ENCODE results near the gene FCHO2.
A peak's percentile ranks its signal among the peaks of the same experiment; 100 is the strongest.
"Not testable (repeated sequence)": the region's sequence is repeated elsewhere in the genome, so short reads cannot be mapped to it uniquely, and the experiment has no call there.

Gene FCHO2

GRCh38 chr5:72922422-72922821, 33.4 kb upstream of the FCHO2 start:
- TF ChIP-seq, protein P1, sequence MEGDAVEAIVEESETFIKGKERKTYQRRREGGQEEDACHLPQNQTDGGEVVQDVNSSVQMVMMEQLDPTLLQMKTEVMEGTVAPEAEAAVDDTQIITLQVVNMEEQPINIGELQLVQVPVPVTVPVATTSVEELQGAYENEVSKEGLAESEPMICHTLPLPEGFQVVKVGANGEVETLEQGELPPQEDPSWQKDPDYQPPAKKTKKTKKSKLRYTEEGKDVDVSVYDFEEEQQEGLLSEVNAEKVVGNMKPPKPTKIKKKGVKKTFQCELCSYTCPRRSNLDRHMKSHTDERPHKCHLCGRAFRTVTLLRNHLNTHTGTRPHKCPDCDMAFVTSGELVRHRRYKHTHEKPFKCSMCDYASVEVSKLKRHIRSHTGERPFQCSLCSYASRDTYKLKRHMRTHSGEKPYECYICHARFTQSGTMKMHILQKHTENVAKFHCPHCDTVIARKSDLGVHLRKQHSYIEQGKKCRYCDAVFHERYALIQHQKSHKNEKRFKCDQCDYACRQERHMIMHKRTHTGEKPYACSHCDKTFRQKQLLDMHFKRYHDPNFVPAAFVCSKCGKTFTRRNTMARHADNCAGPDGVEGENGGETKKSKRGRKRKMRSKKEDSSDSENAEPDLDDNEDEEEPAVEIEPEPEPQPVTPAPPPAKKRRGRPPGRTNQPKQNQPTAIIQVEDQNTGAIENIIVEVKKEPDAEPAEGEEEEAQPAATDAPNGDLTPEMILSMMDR (conservative IDR thresholded peaks at IDR 0.05) = no peak
- H3K27ac ChIP-seq = no peak overlapping the region

DNA sequence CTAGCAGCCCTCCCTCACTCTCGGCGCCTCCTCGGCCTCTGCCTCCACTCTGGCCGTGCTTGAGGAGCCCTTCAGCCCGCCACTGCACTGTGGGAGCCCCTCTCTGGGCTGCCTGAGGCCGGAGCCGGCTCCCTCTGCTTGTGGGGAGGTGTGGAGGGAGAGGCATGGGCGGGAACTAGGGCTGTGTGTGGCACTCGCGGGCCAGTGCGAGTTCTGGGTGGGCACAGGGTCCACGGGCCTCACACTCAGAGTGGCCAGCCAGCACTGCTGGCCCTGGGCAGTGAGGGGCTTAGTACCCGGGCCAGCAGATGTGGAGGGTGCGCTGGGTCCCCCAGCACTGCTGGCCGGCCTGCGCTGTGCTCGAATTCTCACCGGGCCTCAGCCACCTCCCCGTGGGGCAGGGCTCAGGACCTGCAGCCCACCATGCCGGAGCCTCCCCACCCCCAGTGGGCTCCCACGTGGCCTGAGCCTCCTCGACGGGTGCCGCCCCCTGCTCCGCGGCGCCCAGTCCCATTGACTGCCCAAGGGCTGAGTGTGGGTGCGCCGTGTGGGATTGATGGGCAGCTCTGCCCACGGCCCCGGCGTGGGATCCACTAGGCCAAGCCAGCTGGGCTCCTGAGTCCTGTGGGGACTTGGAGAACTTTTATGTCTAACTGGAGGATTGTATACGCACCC, 30.4 kb upstream of the FCHO2 start:
- TF ChIP-seq, protein P1 (conservative IDR thresholded peaks at IDR 0.05) = no peak
- H3K27ac ChIP-seq = no peak overlapping the region

DNA sequence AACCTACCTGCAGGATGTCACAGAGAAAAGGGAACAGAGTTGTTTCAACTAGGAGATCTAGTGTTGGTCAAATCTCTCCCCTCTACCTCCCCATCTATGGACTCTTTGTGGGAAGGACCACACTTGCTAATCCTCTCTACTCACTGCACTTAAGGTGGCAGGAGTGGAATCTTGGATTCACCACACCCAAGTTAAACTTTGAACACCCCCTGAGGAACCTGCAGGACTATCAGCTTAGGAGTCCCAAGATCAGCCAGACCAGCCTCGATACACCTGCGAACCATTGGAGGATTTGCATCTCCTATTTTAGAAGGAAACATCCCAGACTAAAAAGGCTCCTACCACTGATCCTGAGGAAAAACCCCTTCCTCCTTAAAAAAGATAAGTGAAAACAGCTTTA, 23.2 kb upstream of the FCHO2 start:
- H3K27ac ChIP-seq = not testable (repeated sequence)

DNA sequence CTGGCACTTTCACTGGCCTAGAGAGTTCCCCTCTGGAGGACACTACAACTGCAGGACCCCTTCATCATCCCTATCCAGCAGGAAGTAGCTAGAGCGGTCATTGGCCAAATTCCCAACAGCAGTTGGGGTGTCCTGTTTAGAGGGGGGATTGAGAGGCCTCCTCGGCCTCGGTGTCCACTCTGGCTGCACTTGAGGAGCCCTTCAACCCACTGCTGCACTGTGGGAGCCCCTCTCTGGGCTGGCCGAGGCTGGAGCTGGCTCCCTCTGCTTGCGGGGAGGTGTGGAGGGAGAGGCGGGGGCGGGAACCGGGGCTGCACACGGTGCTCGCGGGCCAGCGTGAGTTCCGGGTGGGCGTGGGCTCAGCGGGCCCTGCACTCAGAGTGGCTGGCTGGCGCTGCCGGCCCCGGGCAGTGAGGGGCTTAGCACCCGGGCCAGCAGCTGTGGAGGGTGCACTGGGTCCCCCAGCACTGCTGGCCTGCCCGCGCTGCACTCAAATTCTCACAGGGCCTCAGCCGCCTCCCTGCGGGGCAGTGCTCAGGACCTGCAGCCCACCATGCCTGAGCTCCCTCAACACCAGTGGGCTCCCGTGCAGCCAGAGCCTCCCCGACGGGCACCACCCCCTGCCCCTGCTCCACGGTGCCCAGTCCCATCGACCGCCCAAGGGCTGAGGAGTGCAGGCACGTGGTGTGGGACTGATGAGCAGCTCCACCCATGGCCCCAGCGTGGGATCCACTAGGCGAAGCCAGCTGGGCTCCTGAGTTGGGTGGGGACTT, 20.7 kb upstream of the FCHO2 start:
- not testable (repeated sequence) for H3K27ac ChIP-seq

DNA sequence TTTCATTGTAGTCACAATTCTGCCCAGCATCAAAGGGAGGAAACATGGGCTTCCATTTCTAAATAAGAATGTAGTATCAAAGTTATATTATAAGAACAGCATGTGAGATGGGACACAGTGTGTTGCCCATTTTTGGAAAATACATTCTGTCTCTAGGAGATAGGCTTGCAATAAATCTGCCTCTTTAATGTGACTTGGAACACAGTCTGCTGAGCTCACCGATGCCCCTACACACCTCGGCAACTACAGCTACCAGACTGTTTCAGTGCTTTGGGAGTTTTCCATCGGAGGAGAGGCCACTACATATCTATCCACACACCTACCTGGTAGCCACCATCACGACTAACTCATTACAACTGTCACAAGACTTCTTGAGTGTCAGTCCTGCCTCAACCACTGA, 18.9 kb upstream of the FCHO2 start:
- TF ChIP-seq, protein P1 (conservative IDR thresholded peaks at IDR 0.05) = no peak
- H3K27ac ChIP-seq = no peak overlapping the region

- TF ChIP-seq, protein P1 (conservative IDR thresholded peaks at IDR 0.05) = no peak
- H3K27ac ChIP-seq = no peak overlapping the region
These were observed 18.3 kb upstream of the FCHO2 start for GRCh38 chr5:72937517-72938061.

- H3K27ac ChIP-seq = no peak overlapping the region
- TF ChIP-seq, protein P1 (conservative IDR thresholded peaks at IDR 0.05) = no peak
These were observed 17.6 kb upstream of the FCHO2 start for GRCh38 chr5:72938206-72938605.

- TF ChIP-seq, protein P1 (conservative IDR thresholded peaks at IDR 0.05) = no peak
- peak overlapping the region; percentile 32; the same call in 1 of the 2 replicates for H3K27ac ChIP-seq
These were observed 15.8 kb upstream of the FCHO2 start for GRCh38 chr5:72940082-72940481.
